HFF-Myc (cell line): ENCODE results near the gene ROMO1.
"Not testable (repeated sequence)": the region's sequence is repeated elsewhere in the genome, so short reads cannot be mapped to it uniquely, and the experiment has no call there.

Experiments
- DNase-seq: peaks from one replicate; pipeline ENCODE4 v3.0.0-alpha.2; 2011; ENCODE audit warnings: low read depth; ENCODE audit errors: extremely low read depth
- H3K4me3 ChIP-seq: replicated peaks from 2 replicates; pipeline ENCODE4 v1.5.1; 2011; ENCODE audit warnings: low read depth, mild to moderate bottlenecking, control low read depth, low read length
- CTCF ChIP-seq: IDR thresholded peaks from 2 replicates; pipeline ENCODE4 v1.5.1; 2012; ENCODE audit warnings: mild to moderate bottlenecking, low read depth, low read length, control low read depth; ENCODE audit errors: missing control alignments

The ROMO1 gene

GRCh38 chr20:35710884-35711587 lies 11.8 kb downstream of the ROMO1 start:
- TF ChIP-seq CTCF, result no peak
- no peak for DNase-seq
- H3K4me3 ChIP-seq, result no peak overlapping the region

DNA sequence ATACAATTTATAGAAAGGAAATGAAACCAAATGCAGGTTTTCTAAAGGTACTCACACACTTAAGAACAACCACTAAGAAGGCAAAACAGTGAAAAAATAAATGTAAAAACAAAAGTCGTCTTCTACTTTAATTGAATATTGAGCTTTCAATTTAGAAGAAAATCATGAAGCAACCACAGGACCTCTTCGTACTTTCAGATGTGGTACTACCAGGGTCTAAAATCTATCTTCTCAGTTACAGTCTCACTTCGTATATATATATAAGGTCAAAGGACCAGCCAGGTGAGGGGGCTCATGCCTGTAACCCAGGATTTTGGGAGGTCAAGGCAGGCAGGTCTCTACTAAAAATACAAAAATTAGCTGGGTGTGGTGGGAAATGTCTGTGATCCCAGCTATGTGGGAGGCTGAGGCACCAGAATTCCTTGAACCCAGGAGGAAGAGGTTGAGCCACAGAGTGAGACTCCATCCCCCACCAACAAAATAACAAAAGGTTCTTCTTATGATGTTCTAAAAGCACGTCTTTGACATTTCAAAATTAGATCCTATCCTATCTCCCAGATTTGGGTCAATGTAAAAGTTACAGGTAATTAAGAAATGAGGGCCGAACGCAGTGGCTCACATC lies 12.5 kb downstream of the ROMO1 start:
- H3K4me3 ChIP-seq, result no peak overlapping the region
- no peak for DNase-seq
- TF ChIP-seq CTCF, result no peak

GRCh38 chr20:35713120-35713519 lies 13.9 kb downstream of the ROMO1 start:
- DNase-seq, H3K4me3 ChIP-seq: not testable (repeated sequence)

DNA sequence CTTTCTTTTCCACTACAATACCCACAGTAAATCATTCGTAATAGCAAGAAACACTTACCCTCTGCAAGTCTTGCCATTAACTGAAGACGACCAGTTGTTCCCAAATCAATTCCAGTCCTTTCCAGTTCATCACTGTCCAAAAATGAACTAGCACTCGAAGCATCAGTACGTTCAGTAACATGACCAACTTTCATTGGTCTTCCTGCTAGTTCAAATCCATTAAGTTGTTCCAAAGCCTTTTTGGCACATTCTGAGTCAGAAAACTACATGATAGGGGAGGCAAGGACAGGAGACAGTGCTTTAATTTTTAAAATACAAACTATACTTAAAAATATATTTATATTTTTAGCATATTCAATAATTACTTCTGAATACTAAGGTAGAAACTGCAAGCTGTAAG lies 14.9 kb downstream of the ROMO1 start:
- H3K4me3 ChIP-seq, result no peak overlapping the region
- no peak for TF ChIP-seq CTCF
- no peak for DNase-seq

- TF ChIP-seq CTCF, result no peak
- no peak overlapping the region for H3K4me3 ChIP-seq
- no peak for DNase-seq
Measured at GRCh38 chr20:35715652-35716051, 16.4 kb downstream of the ROMO1 start.

DNA sequence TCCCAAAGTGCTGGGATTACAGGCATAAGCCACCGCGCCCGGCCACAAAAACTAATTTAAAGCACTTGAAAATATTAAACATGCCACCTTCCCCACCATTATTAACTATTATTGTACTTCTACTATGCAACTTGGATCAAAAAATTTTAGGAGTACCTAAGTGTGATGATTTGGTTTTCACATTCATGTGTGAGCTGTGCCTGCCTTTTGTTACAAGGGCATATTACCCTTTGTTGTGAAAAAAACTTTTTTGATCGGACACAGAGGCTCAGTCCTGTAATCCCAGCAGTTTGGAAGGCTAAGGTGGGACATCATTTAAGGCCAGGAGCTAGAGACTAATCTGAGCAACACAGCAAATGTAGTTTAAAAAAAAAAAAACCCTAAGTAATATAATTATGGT lies 17.1 kb downstream of the ROMO1 start:
- H3K4me3 ChIP-seq, result no peak overlapping the region
- no peak for TF ChIP-seq CTCF
- DNase-seq, result no peak

DNA sequence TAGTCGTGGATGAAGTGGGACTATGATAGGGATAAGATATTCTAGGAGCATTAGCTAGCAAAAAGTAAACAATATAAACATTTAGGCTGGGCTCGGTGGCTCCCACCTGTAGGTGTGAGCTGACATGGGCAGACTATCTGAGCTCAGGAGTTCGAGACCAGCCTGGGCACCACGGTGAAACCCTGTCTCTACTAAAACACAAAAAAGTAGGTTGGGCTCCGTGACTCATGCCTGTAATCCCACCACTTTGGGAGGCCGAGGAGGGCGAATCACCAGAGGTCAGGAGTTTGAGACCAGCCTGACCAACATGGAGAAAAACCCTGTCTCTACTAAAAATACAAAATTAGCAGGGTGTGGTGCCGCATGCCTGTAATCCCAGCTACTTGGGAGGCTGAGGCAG lies 19.1 kb downstream of the ROMO1 start:
- not testable (repeated sequence) for DNase-seq, H3K4me3 ChIP-seq

DNA sequence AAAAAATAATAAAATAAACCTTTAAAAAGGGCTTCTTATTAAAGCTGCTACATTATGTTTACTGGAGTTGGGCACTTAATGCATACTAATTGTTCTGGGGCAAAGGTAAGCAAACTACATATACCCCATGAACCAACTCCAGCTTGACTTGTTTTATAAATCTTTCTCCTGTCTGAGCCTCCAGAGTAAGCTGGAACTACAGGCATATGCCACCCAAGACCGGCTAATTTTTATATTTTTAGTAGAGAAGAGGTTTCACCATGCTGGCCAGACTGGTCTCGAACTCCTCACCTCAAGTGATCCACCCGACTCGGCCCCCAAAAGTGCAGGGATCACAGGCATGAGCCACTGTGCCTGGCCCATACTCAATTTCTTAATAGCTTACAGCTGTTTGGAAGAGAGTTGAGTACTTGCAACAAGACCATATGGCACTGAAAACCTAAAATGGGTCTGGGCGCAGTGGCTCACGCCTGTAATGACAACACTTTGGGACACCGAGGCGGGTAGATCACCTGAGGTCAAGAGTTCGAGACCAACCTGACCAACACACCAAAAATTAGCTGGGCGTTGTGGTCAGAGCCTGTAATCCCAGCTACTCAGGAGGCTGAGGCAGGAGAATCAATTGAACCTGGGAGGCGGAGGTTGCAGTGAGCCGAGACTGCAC lies 19.9 kb downstream of the ROMO1 start:
- DNase-seq, result peak; percentile 38
- TF ChIP-seq CTCF, result no peak
- no peak overlapping the region for H3K4me3 ChIP-seq
